ENCODE measurements around the gene SH3RF1. TPM values are rescaled to one million over a fixed set of nuclear protein-coding genes. Genes with fewer than 3 reads are reported as not detected.

The SH3RF1 gene
- total RNA-seq = 10.8 and 10.9 TPM in 2 replicates

GRCh38 chr4:169270810-169271691 lies at the start of gene SH3RF1:
TSS of gene SH3RF1 (minus strand) at chr4:169270956. CDS start at chr4:169269212, 1,744 bp downstream.

Data from tracheal epithelial cell (primary cell).